ENCODE results near the gene PPP1R3G. TPM values are rescaled to one million over a fixed set of nuclear protein-coding genes. Genes with fewer than 3 reads are reported as not detected.

PPP1R3G gene
- total RNA-seq, 1 donor: under 0.01 TPM

DNA sequence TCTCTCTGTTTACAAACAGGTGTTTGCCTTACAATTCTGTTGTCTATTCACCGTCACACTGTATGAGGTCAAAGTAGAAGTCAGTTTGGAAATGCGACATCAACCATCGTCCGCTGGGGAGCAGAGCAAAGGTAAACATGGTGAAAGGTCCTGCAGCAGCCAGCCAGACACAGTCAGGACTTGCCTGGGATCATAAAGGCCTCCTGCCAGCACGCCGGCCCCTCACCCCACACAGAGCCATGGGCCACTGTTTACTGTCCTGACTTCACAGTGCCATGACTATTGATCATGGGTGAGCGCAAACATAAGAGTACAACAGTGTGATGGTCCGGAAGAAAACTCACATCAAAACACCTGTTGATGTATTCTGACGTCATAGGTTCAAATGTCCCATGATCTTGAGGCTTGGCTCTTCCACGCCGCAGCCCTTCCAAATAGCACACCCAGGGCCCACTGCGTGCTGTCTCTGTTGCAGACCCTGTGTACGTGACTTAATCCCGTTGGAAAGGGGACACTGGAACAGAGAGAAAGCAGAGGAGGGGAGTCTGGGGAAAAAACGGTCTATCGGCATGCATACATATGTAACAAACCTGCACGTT, 16.9 kb upstream of the PPP1R3G start:
- DNase-seq (ENCODE audit: low read depth in 2 of 3, low spot score in 2 of 3): no peak

DNA sequence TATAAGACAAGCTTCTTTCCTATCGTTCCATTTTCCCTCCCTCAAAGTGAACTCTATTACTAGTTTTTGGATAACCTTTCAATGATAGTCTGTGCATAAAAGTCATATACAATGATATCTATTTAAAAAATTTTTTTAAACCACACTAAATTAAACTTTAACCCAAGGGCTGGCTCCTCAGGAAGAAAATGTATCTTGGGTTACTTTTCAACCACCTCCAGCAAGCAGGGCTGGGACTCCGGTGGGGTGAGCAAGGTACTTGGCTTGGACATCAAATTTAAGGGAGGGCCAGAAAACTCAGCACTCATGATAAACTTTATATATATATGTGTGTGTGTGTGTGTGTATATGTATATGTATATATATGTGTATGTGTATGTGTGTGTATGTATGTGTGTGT, 13.9 kb upstream of the PPP1R3G start:
- no peak for DNase-seq (ENCODE audit: low read depth in 2 of 3, low spot score in 2 of 3)

DNA sequence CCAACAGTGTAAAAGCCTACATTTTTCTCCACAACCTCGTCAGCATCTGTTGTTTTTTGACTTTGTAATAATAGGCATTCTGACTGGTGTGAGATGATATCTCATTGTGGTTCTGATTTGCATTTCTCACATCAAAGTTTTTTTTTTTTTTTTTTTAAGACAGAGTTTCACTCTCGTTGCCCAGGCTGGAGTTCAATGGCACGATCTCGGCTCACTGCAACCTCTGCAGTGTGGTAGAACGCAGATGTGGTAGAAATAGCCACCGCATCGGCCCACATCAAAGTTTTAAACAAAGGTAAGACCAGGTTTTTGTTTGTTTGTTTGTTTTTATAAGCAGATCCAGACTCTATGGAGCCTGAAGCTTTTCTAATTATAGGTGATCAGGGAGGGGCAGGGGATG, 12.7 kb upstream of the PPP1R3G start:
- DNase-seq (ENCODE audit: low read depth in 2 of 3, low spot score in 2 of 3): no peak

DNA sequence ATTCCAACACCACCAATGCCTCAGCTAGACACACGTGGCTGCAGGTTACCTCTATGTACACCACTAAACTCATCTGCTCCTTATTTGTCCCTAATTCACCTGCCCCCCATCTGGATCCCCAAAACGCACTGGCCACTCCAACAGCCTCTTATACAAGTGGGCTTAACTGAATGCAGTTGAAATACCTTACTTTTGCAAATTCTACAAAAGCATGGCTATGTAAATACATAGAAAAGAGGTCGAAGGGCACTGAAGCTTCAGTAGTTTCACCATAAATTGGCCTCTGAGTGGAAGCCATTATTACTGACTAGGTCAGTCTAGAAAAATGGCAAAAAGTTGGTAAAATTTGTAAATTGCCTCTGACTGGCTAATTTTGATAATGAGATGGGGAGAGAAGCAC, 11.1 kb upstream of the PPP1R3G start:
- DNase-seq (ENCODE audit: low read depth in 2 of 3, low spot score in 2 of 3): no peak

DNA sequence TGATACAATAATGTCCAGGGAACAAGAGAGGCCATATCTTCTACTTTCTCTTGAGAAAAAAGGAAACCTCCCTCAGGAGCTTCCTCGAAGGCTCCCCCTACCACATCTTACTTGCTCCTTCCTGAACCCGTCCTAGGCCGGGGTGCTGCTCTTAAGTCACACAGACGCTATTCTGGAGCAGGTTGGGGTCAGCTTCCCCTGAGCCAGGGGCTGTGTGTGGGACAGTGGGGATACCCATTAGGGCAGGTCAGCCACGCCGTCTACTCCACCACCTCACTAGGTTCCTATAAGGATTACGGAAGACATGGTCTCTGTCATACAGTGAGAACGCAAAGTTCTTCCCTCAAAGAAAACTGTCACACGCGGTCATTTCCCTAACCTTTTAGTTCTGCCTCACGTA, 8.2 kb upstream of the PPP1R3G start:
- DNase-seq (ENCODE audit: low read depth in 2 of 3, low spot score in 2 of 3): no peak

DNA sequence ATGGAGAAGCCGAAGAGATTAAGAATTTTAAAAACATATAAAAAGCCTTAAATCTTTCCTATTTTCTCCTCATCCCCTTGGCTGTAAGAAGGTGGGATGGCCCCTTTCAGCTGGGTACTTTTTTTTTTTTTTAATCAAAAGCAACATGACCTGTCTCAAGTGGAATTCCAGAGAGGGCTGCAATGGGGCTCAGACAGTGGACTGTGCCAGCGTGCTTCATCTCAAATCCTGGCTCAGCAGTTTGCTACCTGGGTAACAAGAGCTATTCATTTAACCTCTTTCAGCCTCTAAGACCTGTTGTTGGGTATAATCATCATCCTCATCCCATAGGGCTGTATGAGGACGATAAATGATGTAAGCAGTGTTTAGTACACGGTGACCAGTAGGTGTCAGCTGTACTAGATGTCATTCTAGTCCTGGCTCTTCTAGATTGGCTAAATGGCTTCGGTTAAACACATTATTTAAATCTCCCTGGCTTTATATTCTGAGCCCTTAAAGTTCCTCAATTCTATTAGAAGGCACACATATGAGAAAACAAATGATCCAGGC, 6.9 kb upstream of the PPP1R3G start:
- no peak for DNase-seq (ENCODE audit: low read depth in 2 of 3, low spot score in 2 of 3)

DNA sequence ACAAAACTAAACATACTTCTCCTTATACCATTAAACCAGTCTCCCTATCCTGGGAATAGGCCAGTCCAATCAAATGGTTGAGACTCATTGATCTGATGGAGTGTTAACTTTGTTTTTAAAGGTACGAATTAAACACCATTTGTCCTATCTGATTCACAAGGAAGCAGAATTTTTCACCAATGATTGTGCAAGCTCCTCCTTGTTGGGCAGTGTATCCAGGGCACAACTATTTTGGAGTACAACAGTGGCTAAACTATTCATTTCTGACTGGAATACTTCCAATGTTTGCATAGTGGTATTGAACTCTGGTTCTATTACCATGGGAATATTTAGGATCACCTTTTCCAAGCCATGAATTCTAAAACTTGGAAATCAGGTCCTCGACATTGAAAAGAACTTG, 5.4 kb upstream of the PPP1R3G start:
- no peak for DNase-seq (ENCODE audit: low read depth in 2 of 3, low spot score in 2 of 3)

DNA sequence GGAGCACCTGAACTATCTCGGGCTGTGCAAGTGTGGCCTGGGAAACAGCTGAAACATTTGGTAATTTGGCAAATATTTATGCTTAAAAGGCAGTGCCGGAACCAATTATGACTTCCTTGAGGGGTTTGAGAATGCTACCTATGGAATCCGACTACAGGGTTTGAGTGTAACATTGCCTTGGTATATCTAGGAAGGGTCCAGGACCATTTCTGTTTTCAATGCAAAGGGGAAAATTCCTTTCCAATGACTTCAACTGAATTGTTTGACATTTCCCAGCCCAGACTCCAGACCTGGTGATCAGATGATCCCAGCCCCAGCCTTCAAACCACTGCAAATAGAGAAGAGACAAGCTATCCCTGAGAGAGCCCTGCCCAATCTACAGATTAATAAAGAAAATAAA, 4.6 kb upstream of the PPP1R3G start:
- DNase-seq (ENCODE audit: low read depth in 2 of 3, low spot score in 2 of 3): no peak

DNA sequence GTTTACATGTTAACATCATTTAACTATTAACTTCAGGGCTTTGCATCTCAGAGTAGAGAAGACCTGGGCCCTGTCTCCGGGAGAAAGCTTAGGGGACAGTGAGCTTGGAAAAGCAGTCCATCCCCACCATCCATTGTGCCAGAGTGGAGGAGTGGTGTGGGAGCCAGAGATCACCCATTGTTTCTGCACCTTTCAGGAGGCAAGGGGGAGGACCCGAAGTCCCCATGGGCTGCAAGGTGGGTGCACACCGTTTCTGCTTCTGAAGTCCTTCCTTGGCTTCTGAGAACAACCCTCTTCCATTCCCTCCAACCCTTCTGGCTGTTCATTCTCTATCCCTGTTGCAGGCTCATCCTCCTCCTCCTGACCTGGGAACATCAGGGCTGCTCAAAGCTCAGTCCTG, 4.0 kb upstream of the PPP1R3G start:
- DNase-seq (ENCODE audit: low read depth in 2 of 3, low spot score in 2 of 3): no peak

DNA sequence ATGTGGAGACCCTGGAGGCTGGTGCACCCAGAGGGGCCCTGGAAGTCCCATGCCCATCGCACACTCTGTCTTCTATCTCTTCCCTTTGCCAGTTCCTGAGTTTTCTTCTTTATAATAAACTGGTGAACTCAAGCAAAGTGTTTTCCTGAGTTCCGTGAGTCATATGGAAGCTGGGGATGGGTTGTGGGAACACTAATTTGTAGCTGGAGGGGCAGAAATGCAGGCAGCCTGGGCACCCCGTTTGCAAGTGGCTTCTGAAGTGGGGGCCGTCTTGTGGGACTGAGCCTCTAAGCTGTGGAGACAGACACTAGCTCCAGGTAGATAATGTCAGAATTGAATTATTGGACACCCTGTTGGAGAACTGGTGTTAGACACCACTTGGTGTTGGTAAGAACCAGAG, 3.2 kb upstream of the PPP1R3G start:
- DNase-seq (ENCODE audit: low read depth in 2 of 3, low spot score in 2 of 3): no peak

DNA sequence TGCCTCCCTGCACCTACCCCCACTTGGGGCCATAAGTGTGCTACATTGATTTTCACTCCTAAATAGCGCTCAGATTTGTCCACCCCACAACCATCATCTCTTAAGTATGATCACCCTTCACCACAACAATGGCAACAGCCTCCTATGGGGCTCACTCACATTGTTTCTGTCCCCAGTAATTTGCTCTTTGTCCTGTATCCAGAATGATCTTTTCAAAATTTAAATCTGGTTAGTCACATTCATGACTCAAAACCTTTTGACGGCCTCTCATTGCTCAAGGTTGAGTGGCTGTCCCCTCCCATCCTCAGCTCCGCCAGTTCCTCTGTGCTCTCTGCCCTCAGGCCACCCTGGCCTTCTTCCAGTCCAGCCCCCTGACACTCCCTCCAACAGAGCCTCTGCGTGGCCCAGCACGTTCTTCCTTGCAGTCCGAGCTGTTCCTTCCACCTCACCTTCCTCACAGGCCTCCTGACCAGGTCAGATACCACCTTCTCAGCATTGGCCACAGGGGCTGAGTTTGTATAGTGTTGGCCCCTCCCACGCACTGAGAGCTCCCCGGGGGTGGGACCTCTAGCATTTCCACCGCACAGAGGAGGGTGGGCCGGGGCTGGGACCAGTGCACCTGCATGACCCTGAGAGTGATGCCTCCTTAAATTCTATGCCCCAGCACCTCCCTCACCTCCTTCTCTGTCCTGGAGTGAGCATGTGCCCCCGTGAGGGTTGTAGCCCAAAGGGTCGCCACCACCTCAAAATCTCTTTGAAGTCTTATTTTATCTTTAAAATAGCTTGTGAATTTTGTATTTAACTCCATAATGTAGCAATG, 2.4 kb upstream of the PPP1R3G start:
- no peak for DNase-seq (ENCODE audit: low read depth in 2 of 3, low spot score in 2 of 3)

DNA sequence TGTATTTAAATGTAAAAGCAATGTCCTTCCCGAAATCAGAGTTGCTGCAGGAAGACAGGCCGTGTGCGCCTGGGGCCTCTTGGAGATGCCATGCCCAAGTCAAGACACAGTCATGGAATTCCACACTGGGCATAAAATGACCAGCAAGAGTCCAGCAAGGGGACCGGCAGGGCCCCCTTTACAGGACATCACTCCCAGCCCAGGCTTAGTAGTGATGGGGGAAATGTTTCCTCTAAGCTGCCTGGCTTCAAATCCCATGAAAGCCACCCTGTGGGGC, 1.9 kb upstream of the PPP1R3G start:
- DNase-seq (ENCODE audit: low read depth in 2 of 3, low spot score in 2 of 3): no peak

DNA sequence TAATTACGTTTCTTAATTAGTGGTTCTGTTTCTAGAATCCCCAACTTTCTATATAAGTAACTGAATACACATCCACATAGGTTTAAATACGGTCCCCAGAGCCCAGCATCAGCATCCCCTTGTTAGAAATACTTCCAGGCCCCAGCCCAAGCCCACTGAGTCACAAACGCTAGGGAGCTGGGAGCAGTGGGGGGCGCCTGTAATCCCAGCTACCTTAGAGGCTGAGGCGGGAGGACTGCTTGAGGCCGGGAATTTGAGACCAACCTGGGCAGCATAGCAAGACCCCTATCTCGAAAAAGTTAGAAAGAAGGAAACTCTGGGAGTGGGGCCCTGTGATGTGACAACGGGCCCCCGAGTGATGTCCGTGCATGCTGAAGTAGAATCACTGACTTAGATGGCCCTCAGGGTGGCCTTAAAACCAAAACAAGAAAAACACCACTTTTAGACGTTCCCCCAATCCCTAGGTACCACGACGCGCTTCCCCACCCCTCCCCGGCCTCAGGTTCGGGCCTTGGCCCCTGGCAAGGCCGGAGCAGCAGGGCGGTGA, 1.3 kb upstream of the PPP1R3G start:
- no peak for DNase-seq (ENCODE audit: low read depth in 2 of 3, low spot score in 2 of 3)

DNA sequence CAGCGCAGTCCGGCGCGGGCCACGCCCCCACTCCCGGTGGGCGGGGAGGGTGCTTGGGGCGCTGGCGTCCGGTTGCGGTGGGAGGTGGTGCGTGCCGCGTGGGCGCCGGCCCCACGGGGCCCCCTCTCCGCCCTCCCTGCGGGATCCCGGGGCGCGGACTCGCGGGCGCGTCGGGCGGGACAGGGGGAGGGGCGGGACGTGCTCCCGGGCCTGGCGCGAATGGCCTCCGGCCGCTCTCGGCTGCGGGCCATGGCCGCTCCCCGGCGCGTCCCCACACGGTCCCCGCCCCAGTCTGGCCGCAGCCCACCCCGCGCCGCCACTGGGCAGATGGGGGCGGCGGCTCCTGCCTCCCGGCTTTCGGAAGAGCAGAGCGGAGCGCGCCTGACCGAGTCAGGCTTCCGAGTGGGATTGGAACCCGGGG, 771 bp upstream of the PPP1R3G start:
- no peak for DNase-seq (ENCODE audit: low read depth in 2 of 3, low spot score in 2 of 3)

DNA sequence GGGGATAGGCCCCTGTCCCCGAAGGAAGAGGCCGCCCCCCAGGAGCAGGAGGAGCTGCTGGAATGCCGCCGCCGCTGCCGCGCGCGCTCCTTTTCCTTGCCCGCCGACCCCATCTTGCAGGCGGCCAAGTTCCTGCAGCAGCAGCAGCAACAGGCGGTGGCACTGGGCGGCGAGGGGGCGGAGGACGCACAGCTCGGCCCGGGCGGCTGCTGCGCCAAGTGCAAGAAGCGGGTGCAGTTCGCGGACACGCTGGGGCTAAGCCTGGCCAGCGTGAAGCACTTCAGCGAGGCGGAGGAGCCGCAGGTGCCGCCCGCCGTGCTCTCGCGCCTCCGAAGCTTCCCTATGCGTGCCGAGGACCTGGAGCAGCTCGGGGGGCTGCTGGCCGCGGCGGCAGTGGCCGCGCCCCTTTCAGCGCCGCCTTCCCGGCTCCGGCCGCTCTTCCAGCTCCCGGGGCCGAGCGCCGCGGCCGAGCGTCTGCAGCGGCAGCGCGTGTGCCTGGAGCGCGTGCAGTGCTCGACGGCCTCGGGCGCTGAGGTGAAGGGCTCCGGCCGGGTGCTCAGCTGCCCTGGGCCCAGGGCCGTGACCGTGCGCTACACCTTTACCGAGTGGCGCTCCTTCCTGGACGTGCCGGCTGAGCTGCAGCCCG, 630 bp downstream of the PPP1R3G start:
- peak in 1 of 3 donors; percentile 44 for DNase-seq (ENCODE audit: low read depth in 2 of 3, low spot score in 2 of 3)

DNA sequence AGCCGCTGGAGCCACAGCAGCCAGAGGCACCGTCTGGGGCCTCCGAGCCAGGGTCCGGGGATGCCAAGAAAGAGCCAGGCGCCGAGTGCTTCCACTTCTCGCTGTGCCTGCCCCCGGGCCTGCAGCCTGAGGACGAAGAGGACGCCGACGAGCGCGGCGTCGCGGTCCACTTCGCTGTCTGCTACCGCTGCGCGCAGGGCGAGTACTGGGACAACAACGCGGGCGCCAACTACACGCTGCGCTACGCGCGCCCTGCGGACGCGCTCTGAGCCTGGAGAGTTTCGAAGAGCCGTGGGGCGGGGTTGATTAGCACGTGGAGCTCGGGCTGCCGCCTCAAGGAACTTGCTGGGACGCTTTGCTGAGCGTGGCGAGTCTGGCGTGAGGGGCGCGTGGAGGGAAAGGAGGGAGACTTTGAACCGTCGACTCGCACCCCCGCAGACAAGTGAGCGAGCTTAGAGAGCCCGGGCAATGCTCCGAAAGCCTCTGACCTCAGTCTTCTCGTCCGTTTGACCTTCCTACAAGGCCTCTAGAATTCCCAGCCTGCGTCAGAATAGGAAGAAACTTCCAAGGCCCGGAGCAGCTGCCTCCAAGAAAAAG, 1.3 kb downstream of the PPP1R3G start:
- DNase-seq (ENCODE audit: low read depth in 2 of 3, low spot score in 2 of 3): peak in 1 of 3 donors; percentile 29

DNA sequence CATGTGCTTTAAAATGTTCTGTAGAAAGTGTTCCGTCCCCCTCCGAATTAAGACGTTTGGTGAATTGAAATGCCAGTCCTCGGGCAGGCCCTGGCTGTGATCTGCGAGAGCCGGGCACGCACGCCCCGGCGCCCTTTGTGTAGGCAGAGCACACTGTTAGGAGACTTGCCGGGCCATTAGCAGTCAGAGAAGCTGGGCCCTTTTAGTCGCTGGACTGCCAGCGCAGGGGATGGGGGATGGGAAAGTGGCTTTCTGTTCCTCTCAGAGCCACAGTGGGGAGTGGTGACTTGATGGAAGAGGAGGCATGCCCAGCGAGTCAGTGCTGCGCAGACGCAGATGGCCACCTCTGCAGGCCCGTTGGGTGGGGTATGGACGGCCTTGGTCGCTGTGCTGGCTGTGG, 2.2 kb downstream of the PPP1R3G start:
- DNase-seq (ENCODE audit: low read depth in 2 of 3, low spot score in 2 of 3): peak in 1 of 3 donors; percentile 24

DNA sequence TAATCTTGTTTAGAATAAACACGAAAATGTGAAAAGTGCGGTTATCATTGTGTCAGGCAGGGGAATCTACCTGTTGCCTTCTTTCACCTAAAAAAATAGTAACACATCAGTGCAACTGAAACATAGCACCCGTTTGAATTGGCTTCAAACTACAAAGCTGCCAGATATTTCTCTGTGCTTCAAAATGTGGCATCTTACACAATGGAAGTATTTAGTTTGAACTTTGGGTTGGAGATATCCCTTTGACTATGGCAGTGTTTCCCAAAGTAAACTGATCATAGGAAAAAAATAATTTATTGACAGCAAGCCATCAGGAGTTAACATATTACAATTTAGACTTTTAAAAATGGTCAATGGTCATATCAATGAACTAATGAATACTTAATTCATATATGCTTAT, 3.6 kb downstream of the PPP1R3G start:
- DNase-seq (ENCODE audit: low read depth in 2 of 3, low spot score in 2 of 3): no peak

DNA sequence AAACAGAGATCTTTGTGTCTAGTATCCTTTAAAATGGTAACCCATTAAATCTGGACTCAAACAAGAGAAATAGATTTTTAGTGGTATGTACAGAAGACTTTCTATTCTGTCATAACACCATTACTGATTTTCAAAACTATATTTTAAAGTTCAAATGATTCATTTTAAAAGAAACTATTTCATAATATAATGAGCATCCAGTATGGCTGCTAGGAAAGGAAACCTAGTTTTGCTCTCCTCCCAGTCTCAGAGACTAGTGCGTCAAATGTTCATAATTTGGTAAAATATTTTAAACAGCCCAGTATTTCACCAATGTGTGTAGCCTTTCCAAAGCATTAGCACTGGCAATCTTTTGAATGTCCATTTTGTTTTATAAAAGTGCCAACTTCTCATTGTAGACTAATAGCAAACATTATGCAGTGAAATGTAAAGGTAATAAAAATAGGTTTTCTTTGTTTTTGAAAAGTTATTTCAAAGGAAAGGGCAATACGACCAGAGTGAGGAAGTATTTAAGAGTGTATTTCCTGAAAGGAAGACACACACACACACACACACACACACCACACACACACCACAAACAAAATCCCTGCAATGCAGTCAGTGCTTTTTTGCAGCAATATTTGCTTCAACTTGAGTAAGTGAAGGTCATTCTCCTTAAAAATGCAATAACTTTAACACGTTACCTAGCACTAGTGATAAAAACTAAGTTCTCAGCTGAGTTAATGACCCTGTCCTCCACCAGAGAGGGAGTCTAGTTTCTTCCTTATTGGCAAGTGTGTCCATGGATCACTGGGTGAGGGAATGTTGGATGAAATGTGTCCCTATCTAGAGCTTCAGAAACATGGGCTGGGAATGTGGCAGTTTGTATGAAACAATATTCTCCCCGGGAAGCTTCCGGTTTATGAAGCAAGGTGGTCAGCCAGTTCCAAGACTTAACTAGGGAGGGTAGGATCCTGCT, 4.6 kb downstream of the PPP1R3G start:
- DNase-seq (ENCODE audit: low read depth in 2 of 3, low spot score in 2 of 3): no peak

DNA sequence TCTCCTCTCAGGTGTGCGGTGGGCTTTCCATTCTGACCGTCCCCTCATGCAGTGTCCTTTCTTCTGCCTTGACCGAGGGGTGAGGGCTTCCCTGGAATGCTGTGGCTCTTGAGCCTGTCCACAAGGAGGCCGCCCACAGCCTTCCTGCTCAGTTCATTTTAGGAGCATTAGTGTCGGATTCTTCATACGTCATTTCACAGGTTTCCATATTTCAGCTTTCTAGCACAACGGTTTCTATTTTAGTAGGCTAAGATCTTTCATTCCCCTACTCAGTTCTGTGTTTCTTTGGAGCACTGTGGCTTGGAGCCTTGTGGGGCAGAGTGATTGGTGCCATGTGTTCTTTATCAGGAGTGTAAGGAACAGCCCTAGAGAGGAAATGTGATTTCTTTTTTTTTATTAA, 5.5 kb downstream of the PPP1R3G start:
- DNase-seq (ENCODE audit: low read depth in 2 of 3, low spot score in 2 of 3): no peak
